Retina (tissue), 1 donor: ENCODE data around the gene FAM200A.
"Not testable (repeated sequence)": the region's sequence is repeated elsewhere in the genome, so short reads cannot be mapped to it uniquely, and the experiment has no call there.

ENCODE experiments used
- DNase-seq: peaks from one replicate; pipeline ENCODE4 v3.0.0-alpha.2; 2016

FAM200A gene

DNA sequence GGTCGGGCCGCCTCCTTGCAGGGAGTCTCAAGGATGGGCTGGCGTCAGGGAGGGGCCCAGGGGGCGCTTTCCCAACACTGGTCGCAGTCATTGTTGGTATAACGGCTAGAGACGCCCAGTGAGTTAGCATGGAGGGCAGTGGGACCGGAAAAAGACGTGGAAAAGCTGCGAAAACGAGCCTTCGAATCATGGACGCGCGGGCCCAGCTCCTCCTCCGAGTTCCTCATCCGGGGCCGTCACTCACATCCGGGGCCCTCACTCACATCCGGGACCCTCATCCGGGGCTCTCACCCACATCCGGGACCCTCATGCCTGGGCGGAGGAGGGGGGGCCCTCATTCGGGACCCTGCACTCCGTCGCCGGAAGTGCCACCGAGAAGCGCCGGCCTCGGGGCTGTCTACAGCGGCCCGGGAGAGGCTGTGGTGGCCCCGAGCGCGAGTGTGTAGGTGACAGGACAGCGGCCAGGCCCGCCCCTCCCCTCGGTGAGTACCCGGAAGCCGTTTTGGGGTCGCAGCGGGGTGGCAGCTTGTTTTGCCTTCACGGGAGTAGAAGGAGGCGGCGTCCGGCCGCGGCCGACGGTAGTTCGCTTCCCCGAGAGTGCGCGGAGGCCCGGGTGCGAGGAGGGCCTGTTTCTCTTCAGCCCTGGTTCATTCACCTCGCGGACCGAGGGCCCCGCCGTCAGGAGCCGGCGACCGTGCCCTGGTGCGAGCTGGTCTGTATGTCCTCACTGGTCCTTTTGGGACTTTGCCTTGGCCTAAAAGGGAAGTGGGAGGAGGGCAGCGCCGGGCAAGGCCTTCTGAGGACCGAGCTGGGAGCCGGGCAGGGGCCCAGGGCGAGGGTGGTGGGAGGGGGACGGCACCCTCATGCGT lies 6.6 kb upstream of the FAM200A start, which contains the start of gene ZNF655:
ZNF655 (plus strand) TSS at position 337 of the 869 bp plus-strand sequence. CDS start 1,918 bp downstream, outside the sequence.
- peak; percentile 98 for DNase-seq

DNA sequence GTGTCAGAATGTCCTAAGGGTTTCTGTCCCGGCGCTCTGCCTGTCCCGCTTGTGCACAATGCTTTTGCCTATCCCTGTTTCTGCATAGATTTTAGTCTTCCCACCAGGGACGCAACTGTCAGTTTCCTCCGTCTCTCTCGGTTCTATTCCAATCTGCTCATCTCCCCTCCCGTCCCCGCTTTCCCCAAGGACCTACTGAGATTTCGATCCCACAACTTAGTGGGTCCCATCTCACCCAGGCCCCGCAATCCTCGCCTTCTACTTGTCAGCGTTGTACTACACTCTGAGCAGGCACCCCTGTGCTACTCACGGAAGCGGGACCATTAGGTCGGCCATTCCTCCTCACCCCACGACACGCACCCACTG lies 6.0 kb upstream of the FAM200A start:
- no peak for DNase-seq

DNA sequence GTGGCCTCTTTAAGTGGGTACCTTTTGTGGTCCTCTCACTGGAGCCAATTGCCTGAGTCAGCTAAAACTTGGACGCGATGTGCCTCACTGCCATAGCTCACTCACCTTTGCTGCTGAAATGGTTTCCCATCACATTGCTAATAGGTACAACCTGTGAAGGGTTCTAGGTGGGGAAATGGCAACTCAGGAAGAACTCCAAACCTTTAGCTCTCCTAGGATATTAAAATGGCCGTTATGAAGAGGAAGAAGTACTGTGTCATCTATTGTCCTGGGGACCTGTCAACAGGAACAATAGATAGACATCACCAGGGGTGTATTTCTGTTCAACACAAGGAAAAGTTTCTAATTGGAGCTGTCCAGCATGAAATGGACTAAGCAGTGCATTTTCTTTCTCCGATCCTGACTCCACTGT lies 5.3 kb upstream of the FAM200A start:
- DNase-seq: no peak

DNA sequence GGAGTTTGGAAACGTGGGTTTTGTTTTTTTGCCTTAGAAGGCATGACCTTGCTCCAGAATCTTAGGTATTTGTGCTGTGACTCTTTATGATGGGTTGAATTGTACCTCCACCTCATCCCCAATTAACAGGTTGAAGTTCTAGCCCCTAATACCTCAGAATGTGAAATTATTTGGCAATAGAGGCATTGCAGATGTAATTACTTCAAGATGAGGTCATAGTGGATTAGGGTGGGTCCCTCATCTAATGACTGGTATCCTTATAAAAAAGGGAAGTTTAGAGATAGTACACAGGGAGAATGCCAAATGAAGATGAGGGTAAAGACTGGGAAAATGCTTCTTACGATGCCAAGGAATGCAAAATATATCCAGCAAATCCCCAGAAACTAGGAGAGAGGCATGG lies 3.0 kb upstream of the FAM200A start:
- no peak for DNase-seq

DNA sequence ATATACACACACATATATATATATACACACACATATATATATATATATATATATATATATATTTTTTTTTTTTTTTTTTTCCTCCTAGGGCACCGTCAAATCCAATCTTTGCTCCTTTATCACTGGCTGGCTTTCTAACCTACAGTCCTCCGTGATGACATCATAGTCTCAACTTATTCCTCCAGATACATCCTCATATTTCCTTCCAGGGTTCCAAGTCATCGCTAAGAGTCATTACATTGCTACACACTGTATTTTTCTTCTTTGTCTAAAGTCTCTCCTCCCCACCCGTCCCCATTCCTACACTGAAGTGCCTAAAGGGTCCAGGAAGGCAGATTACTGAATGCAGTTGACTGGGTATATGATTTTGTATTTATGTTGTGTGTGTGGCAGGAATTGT lies 1.1 kb upstream of the FAM200A start:
- no peak for DNase-seq

DNA sequence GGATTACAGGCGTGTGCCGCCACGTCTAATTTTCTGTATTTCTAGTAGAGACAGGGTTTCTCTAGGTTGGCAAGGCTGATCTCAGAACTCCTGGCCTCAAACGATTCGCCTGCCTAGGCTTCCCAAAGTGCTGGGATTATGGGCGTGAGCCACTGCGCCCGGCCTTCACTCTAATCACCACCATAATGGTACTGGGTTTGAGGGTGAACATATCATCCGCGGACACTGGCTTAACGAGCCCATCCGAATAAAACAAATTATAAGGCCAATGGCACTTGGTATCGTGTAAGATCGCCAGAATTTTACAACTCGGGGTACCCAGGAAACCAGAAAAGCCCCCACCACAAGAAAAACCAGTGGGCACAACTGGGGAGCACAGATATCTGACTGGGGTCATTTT lies 580 bp downstream of the FAM200A start:
- DNase-seq: no peak

DNA sequence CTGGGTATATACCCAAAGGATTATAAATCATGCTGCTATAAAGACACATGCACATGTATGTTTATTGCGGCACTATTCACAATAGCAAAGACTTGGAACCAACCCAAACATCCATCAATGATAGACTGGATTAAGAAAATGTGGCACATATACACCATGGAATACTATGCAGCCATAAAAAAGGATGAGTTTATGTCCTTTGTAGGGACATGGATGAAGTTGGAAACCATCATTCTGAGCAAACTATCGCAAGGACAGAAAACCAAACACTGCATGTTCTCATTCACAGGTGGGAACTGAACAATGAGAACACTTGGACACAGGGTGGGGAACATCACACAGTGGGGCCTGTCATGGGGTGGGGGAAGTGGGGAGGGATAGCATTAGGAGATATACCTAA lies 2.4 kb downstream of the FAM200A start:
- DNase-seq: not testable (repeated sequence)

DNA sequence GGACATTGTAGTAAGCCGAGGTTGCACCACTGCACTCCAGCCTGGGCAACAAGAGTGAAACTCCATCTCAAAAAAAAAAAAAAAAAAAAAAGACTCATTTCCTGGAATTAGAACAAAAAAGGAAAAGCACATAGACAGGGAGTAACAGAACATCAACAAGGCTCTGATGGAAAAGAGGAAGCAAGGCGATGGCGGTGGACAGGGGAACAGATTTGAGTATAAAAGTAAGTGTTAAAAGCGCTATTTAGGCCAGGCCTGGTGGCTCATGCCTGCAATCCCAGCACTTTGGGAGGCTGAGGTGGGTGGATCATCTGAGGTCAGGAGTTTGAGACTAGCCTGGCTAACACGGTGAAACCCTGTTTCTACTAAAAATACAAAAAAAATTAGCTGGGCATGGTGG lies 6.6 kb downstream of the FAM200A start:
- DNase-seq: not testable (repeated sequence)

DNA sequence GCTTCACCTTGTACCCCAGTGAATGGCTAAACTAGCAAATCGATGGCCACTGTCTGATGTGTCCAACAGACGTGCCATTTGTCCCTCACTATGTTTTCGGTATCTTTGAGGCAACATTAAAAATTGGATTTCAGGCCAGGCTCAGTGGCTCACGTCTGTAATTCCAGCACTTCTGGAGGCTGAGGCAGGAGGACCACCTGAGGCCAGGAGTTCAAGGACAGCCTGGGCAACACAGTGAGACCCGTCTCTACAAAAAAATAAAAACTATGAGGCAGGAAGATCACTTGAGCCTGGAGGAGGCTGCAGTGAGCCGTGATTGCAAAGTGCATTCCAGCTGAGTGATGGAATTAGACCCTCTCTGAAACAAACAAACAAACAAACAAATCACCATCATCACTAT lies 8.0 kb downstream of the FAM200A start:
- no peak for DNase-seq

DNA sequence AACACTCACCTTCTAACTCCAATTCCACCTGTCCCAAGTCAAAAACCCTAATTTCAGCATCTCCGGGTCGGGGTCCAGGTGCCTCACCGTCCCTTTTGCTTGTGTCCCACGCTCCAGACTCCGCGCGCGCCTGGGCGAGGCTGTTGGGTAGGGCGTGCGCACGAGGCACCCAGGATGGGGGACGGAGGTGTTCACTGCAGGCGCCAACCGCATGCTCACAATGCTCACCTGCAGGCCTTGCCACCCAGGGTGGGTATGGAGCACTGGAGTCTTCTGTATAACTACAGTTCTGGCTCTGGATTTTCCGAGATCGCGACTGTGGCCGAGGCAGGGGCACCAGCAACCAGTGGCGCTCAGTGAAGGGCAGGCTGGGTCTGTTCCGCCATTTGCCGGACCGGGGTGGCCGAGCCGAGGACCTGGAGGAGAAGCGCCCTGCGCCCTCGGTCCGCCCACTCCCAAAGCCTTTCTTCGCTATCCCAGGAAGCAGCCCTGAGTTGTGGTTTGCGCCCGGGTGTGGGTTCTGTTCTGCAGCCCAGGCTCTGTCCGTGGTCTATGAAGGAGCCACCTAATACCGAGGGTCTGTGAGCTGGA lies 8.7 kb downstream of the FAM200A start:
- DNase-seq: no peak

DNA sequence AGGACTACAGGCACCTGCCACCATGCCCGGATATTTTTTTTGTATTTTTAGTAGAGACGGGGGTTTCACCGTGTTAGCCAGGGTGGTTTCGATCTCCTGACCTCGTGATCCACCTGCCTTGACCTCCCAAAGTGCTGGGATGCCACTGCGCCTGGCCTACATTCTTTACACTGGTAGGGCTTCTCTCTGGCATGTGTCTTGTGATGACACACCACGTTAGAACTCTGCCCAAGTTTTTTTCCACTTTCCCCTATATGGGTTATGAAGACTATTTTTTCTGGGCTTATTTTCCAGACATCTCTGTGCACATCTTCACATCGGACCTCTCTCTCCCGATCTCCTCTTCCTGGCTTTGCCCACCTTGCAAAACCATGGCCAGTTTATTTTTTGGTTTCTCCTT lies 10.7 kb downstream of the FAM200A start:
- DNase-seq: no peak

DNA sequence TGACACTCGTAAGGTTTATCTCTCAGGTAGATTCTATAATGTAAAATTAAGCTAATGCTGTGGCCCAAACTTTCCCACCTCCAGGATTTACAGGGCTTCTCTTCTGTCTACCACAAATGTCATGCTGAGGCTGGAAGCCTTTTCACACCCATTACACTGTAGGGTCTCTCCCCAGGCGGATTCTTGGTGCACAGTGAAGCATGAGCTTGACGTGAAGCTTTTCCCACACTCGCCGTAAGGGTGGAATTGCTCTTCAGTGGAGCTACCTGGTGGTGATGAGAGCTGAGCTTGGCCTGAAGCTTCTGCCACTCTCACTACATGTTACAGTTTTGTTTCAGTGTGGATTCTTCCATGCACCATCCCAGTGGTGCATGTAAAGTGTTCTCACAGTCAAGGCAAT lies 11.4 kb downstream of the FAM200A start:
- DNase-seq: no peak

DNA sequence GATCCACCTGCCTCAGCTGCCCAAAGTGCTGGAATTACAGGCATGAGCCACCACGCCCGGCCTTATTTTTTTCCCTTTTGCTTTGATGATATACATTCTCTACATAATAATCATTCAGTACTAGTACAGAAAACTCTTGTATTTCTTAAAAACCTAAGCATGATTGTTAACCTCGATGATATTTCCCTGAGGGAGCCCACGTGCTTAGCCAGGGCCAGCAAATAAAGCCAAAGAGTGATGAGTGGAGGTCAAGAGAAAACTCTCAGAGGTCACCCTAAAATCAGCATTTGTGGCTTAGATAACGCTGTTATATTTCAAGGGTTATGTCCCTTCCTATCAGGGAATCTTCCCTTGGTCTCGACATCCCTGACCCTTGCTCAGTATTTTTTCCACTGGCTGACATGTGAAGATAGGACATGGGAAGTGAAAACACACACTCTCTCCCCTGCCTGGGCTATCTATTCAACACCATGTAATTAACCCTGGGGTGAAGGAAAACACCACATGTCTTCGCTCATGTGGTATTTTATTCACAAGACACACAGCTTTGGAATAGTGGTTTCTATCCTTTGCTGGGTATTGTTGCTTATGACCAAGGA lies 12.6 kb downstream of the FAM200A start:
- DNase-seq: no peak

DNA sequence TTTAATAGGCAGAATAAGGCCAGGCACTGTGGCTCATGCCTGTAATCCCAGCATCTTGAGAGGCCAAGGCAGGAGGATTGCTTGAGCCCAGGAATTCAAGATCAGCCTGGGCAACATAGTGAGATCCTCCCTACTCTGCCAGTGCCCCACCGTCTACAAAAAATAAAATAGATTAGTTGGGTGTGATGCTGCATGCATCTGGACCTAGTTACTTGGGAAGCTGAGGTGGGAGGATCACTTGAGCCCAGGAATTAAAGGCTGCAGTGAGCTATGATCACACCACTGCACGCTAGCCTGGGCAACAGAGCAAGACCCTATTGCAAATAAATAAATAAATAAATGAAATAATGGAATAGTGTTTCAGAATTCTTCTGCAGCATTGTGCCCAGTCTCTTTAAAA lies 16.2 kb downstream of the FAM200A start:
- DNase-seq: no peak

DNA sequence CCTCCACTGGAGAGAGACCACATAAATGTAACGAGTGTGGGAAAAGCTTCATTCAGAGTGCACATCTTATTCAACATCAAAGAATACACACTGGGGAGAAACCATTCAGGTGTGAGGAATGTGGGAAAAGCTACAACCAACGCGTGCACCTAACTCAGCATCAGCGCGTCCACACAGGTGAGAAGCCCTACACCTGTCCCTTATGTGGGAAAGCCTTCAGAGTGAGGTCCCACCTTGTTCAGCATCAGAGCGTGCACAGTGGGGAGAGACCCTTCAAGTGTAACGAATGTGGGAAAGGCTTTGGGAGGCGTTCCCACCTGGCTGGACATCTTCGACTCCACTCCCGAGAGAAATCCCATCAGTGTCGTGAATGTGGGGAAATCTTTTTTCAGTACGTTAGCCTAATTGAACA lies 20.6 kb downstream of the FAM200A start:
- no peak for DNase-seq

DNA sequence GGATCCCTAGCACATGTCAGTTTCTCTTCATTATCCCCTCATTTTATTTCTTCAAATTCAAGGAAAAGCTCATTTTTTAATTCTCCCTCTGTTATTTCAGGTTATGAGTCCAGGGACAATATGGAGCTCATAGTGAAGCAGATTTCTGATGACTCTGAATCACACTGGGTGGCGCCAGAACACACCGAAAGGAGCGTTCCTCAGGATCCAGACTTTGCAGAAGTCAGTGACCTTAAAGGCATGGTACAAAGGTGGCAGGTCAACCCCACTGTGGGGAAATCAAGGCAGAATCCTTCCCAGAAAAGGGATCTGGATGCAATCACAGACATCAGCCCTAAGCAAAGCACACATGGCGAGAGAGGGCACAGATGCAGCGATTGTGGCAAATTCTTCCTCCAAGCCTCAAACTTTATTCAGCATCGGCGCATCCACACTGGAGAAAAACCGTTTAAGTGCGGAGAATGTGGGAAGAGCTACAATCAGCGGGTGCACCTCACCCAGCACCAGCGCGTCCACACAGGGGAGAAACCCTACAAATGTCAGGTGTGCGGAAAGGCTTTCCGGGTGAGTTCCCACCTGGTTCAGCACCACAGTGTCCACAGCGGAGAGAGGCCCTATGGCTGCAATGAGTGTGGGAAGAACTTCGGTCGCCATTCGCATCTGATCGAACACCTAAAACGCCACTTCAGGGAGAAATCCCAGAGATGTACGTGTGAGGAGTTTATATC lies 26.0 kb downstream of the FAM200A start:
- no peak for DNase-seq

DNA sequence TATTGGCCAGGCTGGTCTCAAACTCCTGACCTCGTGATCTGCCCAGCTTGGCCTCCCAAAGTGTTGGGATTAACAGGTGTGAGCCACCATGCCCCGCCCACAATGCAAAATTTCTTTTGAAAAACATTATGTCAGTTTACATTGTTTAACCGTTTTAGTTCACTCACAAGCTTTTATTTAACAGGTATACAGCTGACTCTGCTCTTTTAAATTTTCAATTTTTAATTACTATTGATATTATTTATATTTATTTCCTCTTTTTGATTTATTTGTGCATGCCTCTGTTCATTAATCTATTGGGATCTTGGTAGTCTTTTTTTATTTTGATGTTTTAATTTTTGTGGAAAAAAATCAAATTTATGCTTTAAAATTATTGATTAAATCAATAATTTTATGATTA lies 30.5 kb downstream of the FAM200A start:
- no peak for DNase-seq

DNA sequence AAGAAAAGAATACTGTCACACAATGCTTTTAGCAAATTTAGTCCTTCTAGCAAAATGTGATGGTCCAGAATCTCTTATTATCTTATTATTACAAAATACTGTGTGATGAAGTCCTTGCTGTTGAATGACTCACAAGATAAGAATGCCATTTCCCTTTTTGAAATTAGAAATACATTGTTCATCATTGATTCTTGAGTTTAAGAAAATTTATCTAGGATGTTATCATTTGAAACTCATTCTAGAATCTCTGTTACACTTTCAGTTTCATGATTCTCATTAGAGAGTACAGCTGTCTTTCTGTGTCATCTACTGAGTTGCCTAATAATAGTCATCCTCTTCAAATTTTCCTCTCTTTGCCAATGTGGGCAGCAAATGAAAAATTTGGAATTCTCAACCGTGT lies 37.9 kb downstream of the FAM200A start:
- no peak for DNase-seq

DNA sequence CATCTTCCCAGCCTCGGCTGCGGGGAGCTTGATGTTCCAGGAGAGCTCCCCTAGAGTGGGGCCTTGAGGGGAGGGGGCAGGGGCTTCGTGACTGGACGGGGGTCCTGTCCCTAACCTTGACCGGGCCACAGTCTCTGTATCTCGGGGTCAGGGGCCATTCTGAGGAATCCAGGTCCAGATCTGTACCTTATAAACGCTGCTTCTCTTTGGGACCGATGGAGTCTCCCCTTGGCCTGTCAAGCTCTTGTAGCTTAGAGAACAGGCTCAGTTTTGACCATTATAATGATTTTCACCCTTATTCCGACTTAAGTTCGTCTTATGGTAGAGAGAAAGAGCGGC lies 46.6 kb downstream of the FAM200A start:
- DNase-seq: no peak

DNA sequence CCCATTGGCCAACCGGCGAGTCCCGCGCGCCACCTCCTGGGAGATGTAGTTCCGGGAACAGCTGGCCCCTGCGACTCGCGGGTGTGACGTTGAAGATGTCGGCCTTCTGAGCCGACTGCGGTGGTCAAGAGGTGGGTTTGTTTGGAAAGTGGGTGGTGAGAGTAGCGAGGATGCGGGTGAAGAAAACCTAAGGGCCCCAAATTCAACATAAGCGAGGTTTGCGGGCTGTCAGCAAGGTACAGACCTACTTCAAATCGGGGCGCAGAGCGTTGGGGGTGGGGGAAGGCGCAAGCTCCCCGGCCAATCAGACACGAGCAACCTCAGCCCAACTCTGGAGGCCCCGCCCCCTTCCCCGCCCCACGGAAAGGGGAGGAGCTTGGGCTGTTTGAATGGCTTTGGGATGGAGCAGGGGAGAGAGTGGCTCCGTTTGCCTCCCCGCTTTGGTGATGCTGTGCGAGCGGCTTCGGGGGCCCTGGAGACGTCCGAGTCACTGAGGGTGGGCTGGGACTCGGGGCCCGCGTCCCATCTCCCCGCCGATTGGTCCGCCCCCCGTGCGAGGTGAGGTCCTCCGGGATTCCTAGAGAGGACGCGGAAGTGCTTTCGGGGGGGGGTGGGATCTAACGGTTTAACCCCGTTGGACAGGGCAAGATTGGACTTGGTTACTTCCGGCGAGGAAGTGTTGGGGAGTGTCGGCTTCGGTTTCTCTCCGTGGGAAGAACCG lies 47.2 kb downstream of the FAM200A start, which contains the start of gene ZKSCAN5:
ZKSCAN5 (plus strand) TSS at position 60 of the 721 bp plus-strand sequence. CDS start 1,383 bp downstream, outside the sequence.
- DNase-seq: peak; percentile 100

DNA sequence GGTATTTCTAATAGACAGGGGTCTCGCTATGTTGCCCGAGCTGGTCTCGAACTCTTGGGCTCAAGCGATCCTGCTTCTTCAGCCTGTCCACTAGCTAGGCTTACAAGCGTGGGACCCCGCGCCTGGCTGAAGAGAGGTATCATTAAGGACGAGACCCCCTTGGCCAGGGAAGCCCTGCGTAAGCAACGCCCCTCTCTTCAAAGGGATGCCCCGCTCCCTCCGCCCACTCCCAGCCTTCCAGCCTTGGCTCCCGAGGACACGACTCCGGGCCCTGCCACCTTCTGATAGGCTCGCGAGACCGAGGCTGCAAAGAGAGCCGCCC lies 47.7 kb downstream of the FAM200A start:
- no peak for DNase-seq

DNA sequence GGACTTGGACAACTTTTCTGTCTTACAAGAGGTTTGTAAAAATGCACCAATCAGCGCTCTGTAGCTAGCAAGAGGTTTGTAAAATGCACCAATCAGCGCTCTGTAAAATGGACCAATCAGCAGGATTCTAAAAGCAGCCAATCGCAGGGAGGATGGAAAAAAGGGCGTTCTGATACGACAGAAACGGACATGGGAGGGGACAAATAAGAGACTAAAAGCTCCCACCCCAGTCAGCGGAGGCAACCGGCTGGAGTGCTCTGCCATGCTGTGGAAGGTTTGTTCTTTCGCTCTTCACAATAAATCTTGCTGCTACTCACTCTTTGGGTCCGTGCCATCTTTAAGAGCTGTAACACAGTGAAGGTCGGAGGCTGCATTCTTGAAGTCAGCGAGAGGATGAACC lies 50.7 kb downstream of the FAM200A start:
- not testable (repeated sequence) for DNase-seq

DNA sequence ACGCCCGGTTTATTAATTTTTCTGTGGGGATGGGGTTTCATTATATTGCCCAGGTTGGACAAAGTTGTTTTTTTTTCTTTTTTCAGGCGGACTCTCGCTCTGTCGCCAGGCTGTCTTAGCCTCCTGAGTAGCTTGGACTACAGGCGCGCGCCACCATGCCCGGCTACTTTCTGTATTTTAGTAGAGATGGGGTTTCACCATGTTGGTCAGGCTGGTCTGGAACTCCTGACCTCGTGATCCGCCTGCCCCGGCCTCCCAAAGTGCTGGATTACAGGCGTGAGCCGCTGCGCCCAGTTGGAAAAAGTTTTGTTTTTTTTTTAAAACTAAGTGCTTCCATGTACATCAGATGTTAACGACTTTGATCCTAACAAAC lies 51.3 kb downstream of the FAM200A start:
- DNase-seq: no peak
